Tibial nerve (tissue), 4 donors: Measurements from ENCODE around the gene PCDH12.

Experiments used
- CTCF ChIP-seq, 5 experiments: fragments of 200-600 bp in 3 of 5; fragments of 450-650 bp in 2 of 5; sonication (generic) in 3 of 5; IDR thresholded peaks; one replicate each; pipeline ENCODE4 v1.5.1; 2016 to 2019; ENCODE audit warnings: antibody characterized with exemption in 5 of 5, mild to moderate bottlenecking in 3 of 5, moderate library complexity in 2 of 5
- EP300 ChIP-seq, 2 donors: sonication (generic); formaldehyde crosslinking; IDR thresholded peaks; one replicate each; pipeline ENCODE4 v1.6.1; 2017; ENCODE audit warnings: antibody characterized with exemption in 2 of 2, mild to moderate bottlenecking in 1 of 2
- POLR2A ChIP-seq, 2 donors: fragments of 450-650 bp; IDR thresholded peaks; one replicate each; pipeline ENCODE4 v1.6.1; 2017; ENCODE audit warnings: antibody characterized with exemption in 2 of 2, mild to moderate bottlenecking in 2 of 2, moderate library complexity in 2 of 2

- TF ChIP-seq CTCF (IDR thresholded peaks at IDR 0.05): no peak
- no peak for TF ChIP-seq POLR2A (IDR thresholded peaks at IDR 0.05)
- TF ChIP-seq EP300 (IDR thresholded peaks at IDR 0.05): no peak
Observed at GRCh38 chr5:141934099-141934844, 23.7 kb downstream of the PCDH12 start.
